ENCODE results near the gene ZNF678.

The ZNF678 gene

GRCh38 chr1:227621211-227621610, 57.9 kb downstream of the ZNF678 start:
- no peak for TF ChIP-seq PATZ1 (CRISPR knock-in tag; IDR thresholded peaks at IDR 0.05; ENCODE audit: borderline replicate concordance)
- no peak for TF ChIP-seq ZNF565 (CRISPR knock-in tag; conservative IDR thresholded peaks at IDR 0.05; ENCODE audit: low read depth)
- no peak for TF ChIP-seq POU6F1 (CRISPR knock-in tag; IDR thresholded peaks at IDR 0.05; ENCODE audit: borderline replicate concordance, low read depth)
- TF ChIP-seq ARNTL (CRISPR knock-in tag; IDR thresholded peaks at IDR 0.05; ENCODE audit: borderline replicate concordance, low read depth), result no peak
- ATAC-seq, result no peak

GRCh38 chr1:227622739-227623475, 59.6 kb downstream of the ZNF678 start:
- no peak for ATAC-seq

More at GRCh38 chr1:227622739-227623475, 59.6 kb downstream of the ZNF678 start:
- TF ChIP-seq CSRNP3 (CRISPR knock-in tag; IDR thresholded peaks at IDR 0.05) (no peak), RARB (CRISPR knock-in tag; IDR thresholded peaks at IDR 0.05) (no peak), ZFP30 (CRISPR knock-in tag; IDR thresholded peaks at IDR 0.05) (no peak), CSDC2 (CRISPR knock-in tag; IDR thresholded peaks at IDR 0.05) (no peak), TSHZ2 (CRISPR knock-in tag; IDR thresholded peaks at IDR 0.05) (no peak), CREB5 (CRISPR knock-in tag; IDR thresholded peaks at IDR 0.05; ENCODE audit: low read depth) (no peak), ZFP3 (CRISPR knock-in tag; IDR thresholded peaks at IDR 0.05) (no peak), ZC3H10 (CRISPR knock-in tag; IDR thresholded peaks at IDR 0.05) (no peak), TCF4 (CRISPR knock-in tag; IDR thresholded peaks at IDR 0.05; ENCODE audit: borderline replicate concordance) (no peak), PATZ1 (CRISPR knock-in tag; IDR thresholded peaks at IDR 0.05; ENCODE audit: borderline replicate concordance) (no peak), GLIS3 (CRISPR knock-in tag; IDR thresholded peaks at IDR 0.05) (no peak), BACH2 (CRISPR knock-in tag; IDR thresholded peaks at IDR 0.05; ENCODE audit: borderline replicate concordance) (no peak)
